Prostate gland (tissue), 2 donors: ENCODE measurements around the gene NEGR1. TPM values are rescaled to one million over a fixed set of nuclear protein-coding genes. Genes with fewer than 3 reads are reported as not detected.

Experiments
- DNase-seq: peaks from one replicate; pipeline ENCODE4 v3.0.0-alpha.2; 2019; ENCODE audit warnings: low spot score
- H3K27ac ChIP-seq, 2 donors: fragments of 200-600 bp; sonication (generic); 2 replicates each; pipeline ENCODE4 v1.5.1; 2017 to 2019
- H3K27me3 ChIP-seq: fragments of 200-600 bp; sonication (generic); replicated peaks from 2 replicates; pipeline ENCODE4 v1.5.1; 2019; ENCODE audit not compliant: insufficient read depth
- H3K36me3 ChIP-seq, 2 donors: fragments of 200-600 bp; sonication (generic); 1 replicate in 1 of 2; 2 replicates in 1 of 2; pipeline versions ENCODE4 v1.5.1 to v1.8.1; 2017 to 2019
- H3K4me1 ChIP-seq: fragments of 200-600 bp; sonication (generic); replicated peaks from 2 replicates; pipeline ENCODE4 v1.5.1; 2019
- H3K4me3 ChIP-seq, 2 donors: fragments of 200-600 bp; sonication (generic); 2 replicates each; pipeline ENCODE4 v1.5.1; 2017 to 2019
- H3K9me3 ChIP-seq: fragments of 200-600 bp; sonication (generic); 2 replicates; pipeline ENCODE4 v1.5.1; 2017
- POLR2A ChIP-seq: fragments of 450-650 bp; IDR thresholded peaks from one replicate; pipeline ENCODE4 v1.6.1; 2016; ENCODE audit warnings: antibody characterized with exemption, mild to moderate bottlenecking
- POLR2AphosphoS5 ChIP-seq: sonication (generic); formaldehyde crosslinking; IDR thresholded peaks from one replicate; pipeline ENCODE4 v1.6.1; 2017; ENCODE audit warnings: antibody characterized with exemption
- WGBS: methylation state at CpG from one replicate; pipeline ENCODE4 v1.1.5; 2018; 5-methylcytosine and 5-hydroxymethylcytosine counted together
- intact Hi-C: fragments of 100-400 bp; cut with DNase I; formaldehyde crosslinking; loops from one replicate; pipeline ENCODE4 v1.14.2; 2022
- total RNA-seq, 2 donors: library from RNA; depleted of rRNA; stranded (reverse); fragments of >200 nt; gene quantifications; one replicate each; pipeline ENCODE4 v1.1.0, GENCODE V29; 2016
- TF ChIP-seq, protein P1 (sequence below), 4 experiments: fragments of 200-600 bp in 2 of 4; fragments of 450-650 bp in 2 of 4; sonication (generic) in 2 of 4; IDR thresholded peaks; 1 replicate in 3 of 4; 2 replicates in 1 of 4; pipeline ENCODE4 v1.5.1; 2016 to 2019; ENCODE audit warnings: antibody characterized with exemption in 4 of 4, mild to moderate bottlenecking in 2 of 4, moderate library complexity in 2 of 4

NEGR1 gene
- total RNA-seq, 2 donors from 2014 or later, result 2.3 to 7.6 TPM

DNA sequence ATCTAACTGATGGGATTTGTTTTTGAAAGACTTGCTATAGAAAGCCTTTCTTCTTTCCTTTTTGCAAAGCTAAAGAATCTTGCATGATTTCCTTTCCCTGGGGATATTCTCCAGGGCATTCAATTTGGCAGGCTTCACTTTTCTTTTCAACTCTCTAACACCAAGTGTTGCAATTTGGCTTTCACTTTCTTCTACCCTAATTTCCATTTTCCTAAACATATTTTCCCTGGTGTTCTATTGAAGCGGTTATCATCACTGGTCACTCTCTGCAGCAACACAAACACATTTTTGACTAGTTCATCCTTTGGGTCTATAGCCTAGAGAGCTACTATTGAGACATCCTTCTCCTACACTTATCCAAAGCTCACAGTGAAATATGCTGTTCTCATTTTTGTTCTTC lies 424.5 kb downstream of the NEGR1 start:
- Histone ChIP-seq H3K4me1 (no peaks in the 10 kb centered on the region), H3K27me3 (no peaks in the 10 kb centered on the region), H3K36me3 (no peaks in the 10 kb centered on the region), H3K27ac (no peak overlapping the region), H3K9me3 (no peaks in the 10 kb centered on the region), H3K4me3 (no peak overlapping the region)
- no peak for TF ChIP-seq POLR2A
- no peak for TF ChIP-seq POLR2AphosphoS5
- TF ChIP-seq, protein P1, sequence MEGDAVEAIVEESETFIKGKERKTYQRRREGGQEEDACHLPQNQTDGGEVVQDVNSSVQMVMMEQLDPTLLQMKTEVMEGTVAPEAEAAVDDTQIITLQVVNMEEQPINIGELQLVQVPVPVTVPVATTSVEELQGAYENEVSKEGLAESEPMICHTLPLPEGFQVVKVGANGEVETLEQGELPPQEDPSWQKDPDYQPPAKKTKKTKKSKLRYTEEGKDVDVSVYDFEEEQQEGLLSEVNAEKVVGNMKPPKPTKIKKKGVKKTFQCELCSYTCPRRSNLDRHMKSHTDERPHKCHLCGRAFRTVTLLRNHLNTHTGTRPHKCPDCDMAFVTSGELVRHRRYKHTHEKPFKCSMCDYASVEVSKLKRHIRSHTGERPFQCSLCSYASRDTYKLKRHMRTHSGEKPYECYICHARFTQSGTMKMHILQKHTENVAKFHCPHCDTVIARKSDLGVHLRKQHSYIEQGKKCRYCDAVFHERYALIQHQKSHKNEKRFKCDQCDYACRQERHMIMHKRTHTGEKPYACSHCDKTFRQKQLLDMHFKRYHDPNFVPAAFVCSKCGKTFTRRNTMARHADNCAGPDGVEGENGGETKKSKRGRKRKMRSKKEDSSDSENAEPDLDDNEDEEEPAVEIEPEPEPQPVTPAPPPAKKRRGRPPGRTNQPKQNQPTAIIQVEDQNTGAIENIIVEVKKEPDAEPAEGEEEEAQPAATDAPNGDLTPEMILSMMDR (IDR thresholded peaks at IDR 0.05), result no peak
- DNase-seq, result no peak
- intact Hi-C loops, result no loop called here
- WGBS, result 74% methylated on average over 1 of the region's 1 CpG

DNA sequence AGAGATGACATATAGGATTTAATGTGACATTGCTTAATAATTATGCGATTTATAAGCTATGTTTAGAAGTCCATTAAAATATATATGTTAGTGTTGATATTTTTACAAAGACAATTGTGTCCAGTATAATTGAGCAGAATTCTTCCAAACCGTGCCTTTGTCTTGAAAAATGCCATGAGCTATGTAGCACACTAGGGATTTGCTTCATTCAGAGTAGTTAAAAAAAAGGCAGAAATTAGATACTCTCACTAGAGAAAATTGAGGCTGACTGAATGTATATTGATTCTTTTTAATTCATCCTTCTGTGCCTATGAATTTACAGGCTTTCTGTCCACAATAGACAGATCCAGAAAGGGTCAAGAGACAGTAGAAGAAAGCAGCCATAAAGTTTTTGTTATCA lies 429.0 kb downstream of the NEGR1 start:
- WGBS, result 89% methylated on average over 2 of the region's 2 CpGs

DNA sequence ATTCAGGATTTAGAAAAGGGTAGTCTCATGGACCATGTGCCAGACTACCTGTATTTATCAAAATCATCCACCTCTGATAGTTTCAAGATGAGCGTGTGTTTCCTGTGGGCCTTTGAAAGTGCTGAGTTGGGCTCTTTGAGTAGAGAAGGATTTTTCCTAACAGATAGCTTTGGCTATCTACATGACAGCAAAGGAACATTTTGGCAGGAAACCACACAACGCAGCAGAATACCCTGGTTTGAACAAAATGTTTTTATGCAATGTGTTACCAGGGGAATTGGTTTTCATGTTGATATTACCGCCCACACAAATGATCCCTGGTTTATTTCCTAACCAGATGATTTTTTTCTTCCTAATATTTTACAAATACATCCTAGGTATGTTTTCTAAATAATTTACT lies 431.4 kb downstream of the NEGR1 start:
- no peak for DNase-seq
- Histone ChIP-seq H3K9me3 (no peaks in the 10 kb centered on the region), H3K27me3 (no peaks in the 10 kb centered on the region), H3K27ac (no peak overlapping the region), H3K36me3 (no peaks in the 10 kb centered on the region), H3K4me3 (no peak overlapping the region), H3K4me1 (no peaks in the 10 kb centered on the region)
- TF ChIP-seq POLR2A, result no peak
- no peak for TF ChIP-seq POLR2AphosphoS5
- TF ChIP-seq, protein P1 (IDR thresholded peaks at IDR 0.05), result no peak
- WGBS, result 80% methylated on average over 3 of the region's 3 CpGs
- intact Hi-C loops, result no loop called here

More for the DNA sequence above, 429.0 kb downstream of the NEGR1 start:
- no peaks in the 10 kb centered on the region for H3K4me1 ChIP-seq
- TF ChIP-seq POLR2A (no peak), POLR2AphosphoS5 (no peak)
- TF ChIP-seq, protein P1 (IDR thresholded peaks at IDR 0.05), result no peak
- intact Hi-C loops, result no loop called here
- no peak for DNase-seq
- H3K9me3 ChIP-seq, result no peaks in the 10 kb centered on the region
- H3K27ac ChIP-seq, result no peak overlapping the region
- H3K27me3 ChIP-seq, result no peaks in the 10 kb centered on the region
- no peak overlapping the region for H3K4me3 ChIP-seq
- H3K36me3 ChIP-seq, result no peaks in the 10 kb centered on the region

DNA sequence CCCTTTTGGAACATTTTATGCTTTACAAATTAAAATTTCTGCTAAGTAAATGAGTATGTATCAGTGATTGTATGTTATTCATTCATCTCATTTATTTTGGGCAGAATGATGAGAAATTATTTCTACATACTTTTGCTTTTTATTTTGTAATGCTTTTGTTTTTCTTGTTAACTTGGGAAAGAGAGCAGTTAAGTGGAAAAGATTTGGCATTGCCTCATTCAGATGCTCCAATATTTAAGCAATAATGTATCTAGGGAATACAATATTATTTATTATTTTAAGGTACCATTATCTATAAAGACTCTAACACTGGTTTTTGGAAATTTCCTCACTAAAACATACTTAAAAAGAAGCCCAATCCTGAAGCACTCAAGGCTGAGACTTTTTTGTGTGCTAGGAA lies 431.8 kb downstream of the NEGR1 start:
- Histone ChIP-seq H3K27ac (no peak overlapping the region), H3K27me3 (no peaks in the 10 kb centered on the region), H3K36me3 (no peaks in the 10 kb centered on the region), H3K9me3 (no peaks in the 10 kb centered on the region), H3K4me1 (no peaks in the 10 kb centered on the region), H3K4me3 (no peak overlapping the region)
- TF ChIP-seq POLR2AphosphoS5, result no peak
- TF ChIP-seq, protein P1 (IDR thresholded peaks at IDR 0.05), result no peak
- no peak for DNase-seq
- intact Hi-C loops, result no loop called here

DNA sequence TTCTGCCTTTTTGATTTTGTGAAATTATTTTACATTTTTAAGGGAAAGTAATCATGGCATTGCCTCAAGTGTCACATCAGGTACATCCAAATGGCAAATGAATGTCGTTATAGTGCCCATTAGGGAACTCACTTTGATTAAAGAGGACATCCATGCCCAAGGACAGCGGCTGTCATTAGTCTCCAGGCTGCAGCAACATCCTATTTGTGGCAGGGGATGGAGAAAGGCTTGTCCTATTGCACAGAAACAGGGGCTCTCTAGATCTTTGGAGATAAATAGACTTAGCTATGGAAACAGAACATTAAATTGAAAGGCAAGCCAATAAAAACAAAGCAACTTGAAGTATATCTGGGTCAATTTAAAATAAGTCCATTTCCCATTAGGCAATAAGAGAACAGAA lies 439.3 kb downstream of the NEGR1 start:
- WGBS, result 86% methylated on average over 2 of the region's 2 CpGs
- intact Hi-C loops, result no loop called here
- TF ChIP-seq, protein P1 (IDR thresholded peaks at IDR 0.05), result no peak
- TF ChIP-seq POLR2A (no peak), POLR2AphosphoS5 (no peak)
- Histone ChIP-seq H3K4me1 (no peaks in the 10 kb centered on the region), H3K4me3 (no peak overlapping the region), H3K27me3 (no peaks in the 10 kb centered on the region), H3K27ac (no peak overlapping the region), H3K9me3 (no peaks in the 10 kb centered on the region), H3K36me3 (no peaks in the 10 kb centered on the region)
- no peak for DNase-seq
